ENCODE results near the gene ADCY3. TPM values are rescaled to one million over a fixed set of nuclear protein-coding genes. Genes with fewer than 3 reads are reported as not detected.

Gene ADCY3
- total and polyA plus RNA-seq, 2 of the 4 experiments (the other 2 are of a cell fraction) = 17.4 to 46.1 TPM

- H3K79me1 ChIP-seq (ENCODE audit: low read depth in 1 of 2, low read length in 2 of 2) = peaks cover 0 to 14% of the 10 kb centered on the region in 2 experiments; a peak in 1 of 4 replicates
- no peak overlapping the region for H3K9ac ChIP-seq (ENCODE audit: low read depth, low read length)
- ChIA-PET POLR2A (ENCODE audit: unreplicated experiment) (interaction anchor here (0.6 kb wide), 1 partner anchor 10 kb away, joined by 5 read pairs; no protein-coding TSS in a partner anchor), CTCF (no interaction called here)
- H3K56ac ChIP-seq (ENCODE audit: extremely low read depth, insufficient read depth, low read length) = no peak overlapping the region
- peak; percentile 83 for DNase-seq
- no peak overlapping the region for H3K23ac ChIP-seq (ENCODE audit: low read depth, low read length)
- no peak overlapping the region for H3K4me3 ChIP-seq (ENCODE audit: insufficient read depth, low read depth, low read length)
- H3K36me3 ChIP-seq (ENCODE audit: control insufficient read depth, insufficient read depth, low read length) = peaks cover 6% of the 10 kb centered on the region
- no peak overlapping the region for H2AFZ ChIP-seq (replicated peaks; ENCODE audit: low read length, poor library complexity)
- H2BK20ac ChIP-seq (ENCODE audit: low read depth, low read length) = no peak overlapping the region
- H4K8ac ChIP-seq (ENCODE audit: low read depth in 2 of 2, low read length in 2 of 2) = peak overlapping the region in 1 of 2 experiments; percentile 70; a peak in 2 of 4 replicates
- H3K18ac ChIP-seq (ENCODE audit: low read depth, low read length) = peak overlapping the region; percentile 94
- H3K27me3 ChIP-seq (ENCODE audit: control insufficient read depth, insufficient read depth, low read length) = no peaks in the 10 kb centered on the region
- peak; percentile 94 for ATAC-seq (ENCODE audit: low read depth)
- intact Hi-C loops (cut with micrococcal nuclease) = no loop called here
- in situ Hi-C loops (cut with MboI; ENCODE audit: low sequenced_read_pairs) = no loop called here
- BruUV-seq (replicated peaks) = no TSS peak
- H3K14ac ChIP-seq (replicated peaks; ENCODE audit: low read depth, low read length) = no peak overlapping the region; the same call in 1 of the 2 replicates
- H3K27ac ChIP-seq (ENCODE audit: insufficient read depth, low read length) = peak overlapping the region; percentile 98
- H2AK5ac ChIP-seq (ENCODE audit: low read depth, low read length) = peak overlapping the region; percentile 63
- TF ChIP-seq RFX5 (IDR thresholded peaks at IDR 0.05; ENCODE audit: low read depth, low read length) = no peak
- no peak for TF ChIP-seq MAFK (IDR thresholded peaks at IDR 0.05; ENCODE audit: low read depth, low read length)
- TF ChIP-seq MAZ (IDR thresholded peaks at IDR 0.05; ENCODE audit: borderline replicate concordance, low read depth, low read length) = no peak
- no peak for TF ChIP-seq NFE2L2 (IDR thresholded peaks at IDR 0.05; ENCODE audit: low read depth, low read length)
- TF ChIP-seq RCOR1 (IDR thresholded peaks at IDR 0.05; ENCODE audit: insufficient replicate concordance, low read length) = peak; percentile 47
- no peak for TF ChIP-seq POLR2A (IDR thresholded peaks at IDR 0.05; ENCODE audit: low read depth, low read length)
- TF ChIP-seq USF2 (IDR thresholded peaks at IDR 0.05; ENCODE audit: low read depth, low read length) = no peak
- TF ChIP-seq CTCF (conservative IDR thresholded peaks at IDR 0.05; ENCODE audit: low read depth, low read length) = no peak
- peak; percentile 76; the same call in 1 of the 2 replicates for TF ChIP-seq FOS (IDR thresholded peaks at IDR 0.05; ENCODE audit: low read depth, low read length)
- TF ChIP-seq ELK1 (IDR thresholded peaks at IDR 0.05; ENCODE audit: borderline replicate concordance, low read depth, low read length) = no peak
- TF ChIP-seq SMC3 (IDR thresholded peaks at IDR 0.05; ENCODE audit: low read depth, low read length) = no peak
- no peak for TF ChIP-seq MXI1 (IDR thresholded peaks at IDR 0.05; ENCODE audit: borderline replicate concordance, low read depth, low read length)
- no peak for TF ChIP-seq CEBPB (IDR thresholded peaks at IDR 0.05; ENCODE audit: low read depth, low read length)
- peak; percentile 25; the same call in 1 of the 2 replicates for TF ChIP-seq BHLHE40 (IDR thresholded peaks at IDR 0.05; ENCODE audit: low read depth, low read length)
- no peak for TF ChIP-seq CHD1 (IDR thresholded peaks at IDR 0.05; ENCODE audit: low read depth, low read length)
- no peak for TF ChIP-seq RAD21 (IDR thresholded peaks at IDR 0.05; ENCODE audit: low read length)
- no peak overlapping the region for H4K91ac ChIP-seq (ENCODE audit: insufficient read depth, low read depth, low read length)
- H3K9me3 ChIP-seq (ENCODE audit: control insufficient read depth, insufficient read depth, low read length) = peaks cover 13% of the 10 kb centered on the region
- dilution Hi-C loops (cut with HindIII; ENCODE audit: low sequenced_read_pairs, unreplicated experiment) = no loop called here
- no peak overlapping the region for H2AK9ac ChIP-seq (replicated peaks; ENCODE audit: low read depth, low read length, poor library complexity)
- peaks cover 7% of the 10 kb centered on the region for H3K4me1 ChIP-seq (ENCODE audit: control insufficient read depth, insufficient read depth, low read length)
- peak overlapping the region; percentile 22 for H3K4me2 ChIP-seq (ENCODE audit: low read depth, low read length)
- H2BK15ac ChIP-seq (ENCODE audit: low read depth, low read length) = peak overlapping the region; percentile 51; the same call in 1 of the 3 replicates
- H3K4ac ChIP-seq (ENCODE audit: low read depth, low read length) = peak overlapping the region; percentile 7; the same call in 1 of the 2 replicates
- 0 out of 2 replicates have a peak, but pooled peaks cover 2% of the 10 kb centered on the region for H4K20me1 ChIP-seq (ENCODE audit: insufficient read depth, low read length)
- H4K5ac ChIP-seq (ENCODE audit: low read depth, low read length) = peak overlapping the region; percentile 91
- H3K9me1 ChIP-seq (ENCODE audit: insufficient read depth, low read length) = peaks cover 8% of the 10 kb centered on the region; the same call in 1 of the 2 replicates
- 86% methylated on average over 1 of the region's 3 CpGs; no CpG with 5 or more reads in 1 of the 2 experiments for WGBS, 2 experiments (ENCODE audit: extremely low coverage in 2 of 2, insufficient read length in 1 of 2)
- no peak overlapping the region for H2BK120ac ChIP-seq (ENCODE audit: low read depth, low read length)
- peak overlapping the region; percentile 81 for H2BK5ac ChIP-seq (ENCODE audit: low read depth, low read length, poor library complexity, severe bottlenecking)
Measured at GRCh38 chr2:24893934-24894333, 26.1 kb downstream of the ADCY3 start.

Data from IMR-90 (cell line).